A673 (cell line): ENCODE measurements around the gene BEGAIN.

ENCODE experiments used
- EZH2 ChIP-seq: fragments of 200-600 bp; sonication (generic); IDR thresholded peaks from 2 replicates; pipeline ENCODE4 v1.6.1; 2017; ENCODE audit warnings: borderline replicate concordance, low read depth, mild to moderate bottlenecking, mixed read lengths, antibody characterized with exemption, low read length; ENCODE audit not compliant: poor library complexity, severe bottlenecking
- TF ChIP-seq, protein P1 (sequence below): fragments of 300-800, 200-600 bp; sonication (generic); conservative IDR thresholded peaks from 2 replicates; pipeline ENCODE4 v1.5.1; 2017; ENCODE audit warnings: low read depth, mild to moderate bottlenecking, antibody characterized with exemption, low read length, moderate library complexity, mixed read lengths

- TF ChIP-seq, protein P1, sequence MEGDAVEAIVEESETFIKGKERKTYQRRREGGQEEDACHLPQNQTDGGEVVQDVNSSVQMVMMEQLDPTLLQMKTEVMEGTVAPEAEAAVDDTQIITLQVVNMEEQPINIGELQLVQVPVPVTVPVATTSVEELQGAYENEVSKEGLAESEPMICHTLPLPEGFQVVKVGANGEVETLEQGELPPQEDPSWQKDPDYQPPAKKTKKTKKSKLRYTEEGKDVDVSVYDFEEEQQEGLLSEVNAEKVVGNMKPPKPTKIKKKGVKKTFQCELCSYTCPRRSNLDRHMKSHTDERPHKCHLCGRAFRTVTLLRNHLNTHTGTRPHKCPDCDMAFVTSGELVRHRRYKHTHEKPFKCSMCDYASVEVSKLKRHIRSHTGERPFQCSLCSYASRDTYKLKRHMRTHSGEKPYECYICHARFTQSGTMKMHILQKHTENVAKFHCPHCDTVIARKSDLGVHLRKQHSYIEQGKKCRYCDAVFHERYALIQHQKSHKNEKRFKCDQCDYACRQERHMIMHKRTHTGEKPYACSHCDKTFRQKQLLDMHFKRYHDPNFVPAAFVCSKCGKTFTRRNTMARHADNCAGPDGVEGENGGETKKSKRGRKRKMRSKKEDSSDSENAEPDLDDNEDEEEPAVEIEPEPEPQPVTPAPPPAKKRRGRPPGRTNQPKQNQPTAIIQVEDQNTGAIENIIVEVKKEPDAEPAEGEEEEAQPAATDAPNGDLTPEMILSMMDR: no peak
- no peak for TF ChIP-seq EZH2
These were observed 46.2 kb upstream of the BEGAIN start for GRCh38 chr14:100633406-100633805.
